ENCODE results near the gene HAGH.

- TF ChIP-seq POLR2A (IDR thresholded peaks at IDR 0.05; ENCODE audit: low read depth, low read length) = no peak
- no peak for TF ChIP-seq TAF1 (IDR thresholded peaks at IDR 0.05; ENCODE audit: borderline replicate concordance, low read depth, low read length)
- TF ChIP-seq POLR2AphosphoS5 (IDR thresholded peaks at IDR 0.05; ENCODE audit: low read depth, low read length) = no peak
Observed at GRCh38 chr16:1758923-1759322, 67.7 kb downstream of the HAGH start.
